ENCODE data around the gene GTPBP10. TPM values are rescaled to one million over a fixed set of nuclear protein-coding genes. Genes with fewer than 3 reads are reported as not detected.

The GTPBP10 gene
- total and polyA plus RNA-seq, 2 of the 13 experiments (the other 11 are each of a cell fraction or from before 2014, with no cell fraction given), result 13.3 to 38.7 TPM

- TF ChIP-seq ZNF281 (CRISPR knock-in tag; IDR thresholded peaks at IDR 0.05; ENCODE audit: borderline replicate concordance), result peak; percentile 68; the same call in 1 of the 2 replicates
- TF ChIP-seq ZNF883 (CRISPR knock-in tag; IDR thresholded peaks at IDR 0.05; ENCODE audit: not compliant biosample characterization), result peak; percentile 84
- no peak for TF ChIP-seq ZNF674 (CRISPR knock-in tag; IDR thresholded peaks at IDR 0.05; ENCODE audit: low read depth)
- TF ChIP-seq IRF2 (CRISPR knock-in tag; IDR thresholded peaks at IDR 0.05), result peak; percentile 89
- TF ChIP-seq ZNF598 (CRISPR knock-in tag; IDR thresholded peaks at IDR 0.05; ENCODE audit: borderline replicate concordance), result peak; percentile 98
- TF ChIP-seq ZNF687 (CRISPR knock-in tag; IDR thresholded peaks at IDR 0.05), result peak; percentile 91
- TF ChIP-seq ZNF251 (CRISPR knock-in tag; IDR thresholded peaks at IDR 0.05), result 0 out of 2 replicates have a peak, but pooled peaks have one; percentile 66
- TF ChIP-seq HIVEP1 (CRISPR knock-in tag; IDR thresholded peaks at IDR 0.05), result peak; percentile 69; the same call in 1 of the 2 replicates
- TF ChIP-seq FOSL2 (CRISPR knock-in tag; IDR thresholded peaks at IDR 0.05), result peak; percentile 18; the same call in 1 of the 2 replicates
- TF ChIP-seq KAT8 (CRISPR knock-in tag; IDR thresholded peaks at IDR 0.05), result peak; percentile 99
- no peak for TF ChIP-seq FOXA1 (IDR thresholded peaks at IDR 0.05)
- TF ChIP-seq FOXA1 (CRISPR knock-in tag; IDR thresholded peaks at IDR 0.05), result no peak
- TF ChIP-seq ZNF678 (CRISPR knock-in tag; IDR thresholded peaks at IDR 0.05), result peak; percentile 50; the same call in 1 of the 2 replicates
- peak; percentile 82; the same call in 1 of the 2 replicates for TF ChIP-seq PHF21A (CRISPR knock-in tag; IDR thresholded peaks at IDR 0.05)
- TF ChIP-seq ZNF782 (CRISPR knock-in tag; IDR thresholded peaks at IDR 0.05; ENCODE audit: borderline replicate concordance), result 0 out of 2 replicates have a peak, but pooled peaks have one; percentile 55
- peak; percentile 99 for TF ChIP-seq ZNF605 (CRISPR knock-in tag; IDR thresholded peaks at IDR 0.05)
- peak; percentile 61; the same call in 1 of the 2 replicates for TF ChIP-seq NRL (CRISPR knock-in tag; IDR thresholded peaks at IDR 0.05; ENCODE audit: borderline replicate concordance)
- TF ChIP-seq ZBTB26 (CRISPR knock-in tag; IDR thresholded peaks at IDR 0.05; ENCODE audit: borderline replicate concordance), result peak; percentile 68; the same call in 1 of the 2 replicates
- peak; percentile 41; the same call in 1 of the 2 replicates for TF ChIP-seq SRF (IDR thresholded peaks at IDR 0.05; ENCODE audit: low read depth, low read length)
Observed at GRCh38 chr7:90346336-90347125, at the start of gene GTPBP10 (continued).
